ENCODE measurements around the gene NABP2. TPM values are rescaled to one million over a fixed set of nuclear protein-coding genes. Genes with fewer than 3 reads are reported as not detected.
A peak's percentile ranks its signal among the peaks of the same experiment; 100 is the strongest.

The NABP2 gene
- total and polyA plus RNA-seq, 2 donors = 15.7 to 31.0 TPM

DNA sequence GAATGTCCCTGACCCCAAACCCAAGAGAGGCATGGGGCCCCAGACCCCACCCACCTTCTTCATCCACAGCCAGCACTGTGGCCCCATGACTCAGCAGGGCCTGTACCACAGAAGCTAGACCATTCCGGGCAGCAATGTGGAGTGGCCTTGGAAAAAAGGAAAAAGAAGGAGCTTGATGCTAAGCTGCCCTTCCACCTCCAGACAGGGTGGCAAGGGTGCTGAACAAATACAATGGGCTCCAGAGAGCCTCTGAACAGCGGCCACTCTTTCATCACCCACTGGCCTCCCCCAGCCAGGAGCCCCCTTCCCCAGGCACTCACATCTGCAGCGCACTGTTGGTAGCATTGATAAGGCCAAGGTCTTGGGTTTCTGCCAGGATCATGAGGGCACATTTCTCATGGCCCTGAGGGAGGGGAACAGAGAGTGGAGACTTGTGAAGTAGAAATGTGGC lies 19.6 kb downstream of the NABP2 start:
- no peak for DNase-seq (ENCODE audit: extremely low spot score)
- H3K4me3 ChIP-seq (ENCODE audit: low read depth, low read length) = no peak overlapping the region
- no peaks in the 10 kb centered on the region for H3K4me1 ChIP-seq (ENCODE audit: insufficient read depth)
- peaks cover 11% of the 10 kb centered on the region for H3K36me3 ChIP-seq (ENCODE audit: insufficient read depth)
- no peak overlapping the region for H3K27ac ChIP-seq (ENCODE audit: low read depth)
- 63% methylated on average over 3 of the region's 3 CpGs for WGBS

DNA sequence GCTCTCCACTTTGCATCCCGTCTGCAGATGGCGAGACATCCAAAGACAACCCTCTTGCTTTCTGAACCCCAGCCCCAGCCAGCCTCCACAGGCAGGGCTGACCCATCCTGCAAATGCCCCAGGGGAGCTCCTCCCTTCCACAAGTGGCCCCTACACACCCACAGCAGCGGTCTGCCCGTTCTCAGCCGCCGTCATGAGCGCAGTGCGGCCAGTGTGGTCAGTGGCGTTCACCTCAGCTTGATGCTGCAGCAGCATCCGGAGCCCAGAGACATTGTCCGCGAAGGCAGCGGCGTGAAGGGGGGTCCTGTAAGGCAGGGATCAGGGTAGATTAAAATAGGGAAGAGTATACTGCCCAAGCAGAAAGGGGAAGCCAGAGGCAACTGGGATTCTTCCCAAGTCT lies 20.4 kb downstream of the NABP2 start:
- Histone ChIP-seq H3K36me3 (ENCODE audit: insufficient read depth) (peaks cover 11% of the 10 kb centered on the region), H3K4me3 (ENCODE audit: low read depth, low read length) (no peak overlapping the region), H3K4me1 (ENCODE audit: insufficient read depth) (no peaks in the 10 kb centered on the region), H3K27ac (ENCODE audit: low read depth) (no peak overlapping the region)
- WGBS = 94% methylated on average over 14 of the region's 14 CpGs
- DNase-seq (ENCODE audit: extremely low spot score) = no peak

DNA sequence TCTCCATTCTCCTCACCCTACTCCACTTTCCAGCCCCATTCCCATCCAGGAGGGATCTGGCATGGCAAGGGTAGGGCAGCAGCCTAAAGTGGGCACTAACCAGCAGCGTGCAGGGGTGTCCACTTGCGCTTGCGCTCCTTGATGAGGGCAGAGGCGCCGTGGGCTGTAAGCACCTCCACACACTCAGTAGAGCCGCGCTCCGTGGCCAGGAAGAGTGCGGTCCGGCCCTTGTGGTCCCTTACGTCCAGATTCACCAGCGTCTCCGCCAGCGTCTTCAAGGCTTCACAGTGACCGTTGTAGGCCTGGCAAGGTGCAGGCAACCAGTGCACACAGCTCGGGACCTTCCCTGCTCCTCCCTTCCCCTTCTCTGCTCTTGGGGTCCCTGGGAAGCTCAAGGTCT lies 23.8 kb downstream of the NABP2 start:
- H3K4me1 ChIP-seq (ENCODE audit: insufficient read depth) = no peaks in the 10 kb centered on the region
- no peak for DNase-seq (ENCODE audit: extremely low spot score)
- H3K36me3 ChIP-seq (ENCODE audit: insufficient read depth) = peaks cover 16% of the 10 kb centered on the region
- WGBS = 92% methylated on average over 16 of the region's 16 CpGs
- H3K4me3 ChIP-seq (ENCODE audit: low read depth, low read length) = no peak overlapping the region
- no peak overlapping the region for H3K27ac ChIP-seq (ENCODE audit: low read depth)

DNA sequence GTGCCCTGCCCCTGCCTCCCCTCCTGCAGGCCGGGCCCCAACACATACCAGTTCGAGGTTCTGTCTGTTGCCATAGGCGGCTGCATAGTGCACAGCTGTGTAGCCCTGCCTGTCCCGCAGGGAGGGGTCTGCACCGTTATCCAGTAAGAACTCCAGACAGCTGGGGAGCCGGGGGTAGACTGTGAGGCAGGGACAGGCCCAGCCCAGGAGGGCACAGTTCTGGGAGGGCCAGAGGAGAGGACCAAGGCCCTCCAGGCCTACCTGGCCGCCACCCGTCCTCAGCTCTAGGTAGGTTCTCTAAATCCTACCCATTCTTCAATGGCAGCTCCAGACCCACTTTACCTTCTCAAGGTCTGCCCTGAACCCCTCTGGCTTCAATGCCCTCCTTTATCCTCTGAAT lies 24.6 kb downstream of the NABP2 start:
- Histone ChIP-seq H3K4me3 (ENCODE audit: low read depth, low read length) (no peak overlapping the region), H3K4me1 (ENCODE audit: insufficient read depth) (no peaks in the 10 kb centered on the region), H3K27ac (ENCODE audit: low read depth) (no peak overlapping the region), H3K36me3 (ENCODE audit: insufficient read depth) (peaks cover 19% of the 10 kb centered on the region)
- 90% methylated on average over 8 of the region's 8 CpGs for WGBS
- DNase-seq (ENCODE audit: extremely low spot score) = no peak

DNA sequence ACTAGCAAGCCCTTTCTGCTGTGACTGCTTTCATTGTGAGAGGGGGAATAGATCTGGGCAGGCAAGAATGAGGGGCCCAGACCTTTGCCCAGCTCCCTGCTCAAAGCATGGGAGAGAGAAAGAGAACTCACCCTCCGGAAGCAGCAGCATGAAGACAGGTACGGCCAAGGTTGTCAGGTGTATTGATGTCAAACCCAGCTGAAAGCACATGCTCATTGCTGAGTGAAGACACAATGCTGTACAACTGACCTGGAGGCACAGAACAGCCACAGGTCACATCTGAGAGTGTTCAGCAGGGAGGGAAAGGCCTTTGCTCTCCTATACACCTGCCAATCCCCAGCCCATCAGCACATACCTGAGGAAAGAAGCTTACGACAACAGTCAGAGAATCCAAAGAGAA lies 28.5 kb downstream of the NABP2 start:
- H3K27ac ChIP-seq (ENCODE audit: low read depth) = no peak overlapping the region
- no peaks in the 10 kb centered on the region for H3K4me1 ChIP-seq (ENCODE audit: insufficient read depth)
- no peak overlapping the region for H3K4me3 ChIP-seq (ENCODE audit: low read depth, low read length)
- WGBS = 92% methylated on average over 3 of the region's 3 CpGs
- no peak for DNase-seq (ENCODE audit: extremely low spot score)
- peaks cover 13% of the 10 kb centered on the region for H3K36me3 ChIP-seq (ENCODE audit: insufficient read depth)

DNA sequence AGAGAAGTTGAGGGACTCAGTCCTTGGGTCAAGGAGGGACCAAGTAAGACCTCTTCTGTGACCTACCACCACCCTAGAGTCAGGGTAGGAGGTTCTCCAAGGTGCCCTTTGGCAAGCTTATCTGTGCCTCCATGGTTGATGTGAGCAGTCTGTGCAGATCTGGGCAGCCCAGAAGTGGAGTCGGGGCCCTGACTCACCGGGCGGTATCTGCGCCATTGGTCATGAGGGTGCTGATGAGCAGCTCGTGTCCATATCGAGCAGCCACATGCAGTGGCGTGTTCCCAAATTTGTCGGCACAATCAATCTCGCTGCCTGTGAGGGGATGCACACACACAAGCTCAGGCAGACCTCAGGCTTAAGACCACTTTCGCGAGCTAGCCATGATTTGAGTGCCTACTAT lies 28.9 kb downstream of the NABP2 start:
- WGBS = 95% methylated on average over 11 of the region's 11 CpGs
- no peak overlapping the region for H3K27ac ChIP-seq (ENCODE audit: low read depth)
- H3K4me1 ChIP-seq (ENCODE audit: insufficient read depth) = no peaks in the 10 kb centered on the region
- no peak overlapping the region for H3K4me3 ChIP-seq (ENCODE audit: low read depth, low read length)
- DNase-seq (ENCODE audit: extremely low spot score) = no peak
- peaks cover 11% of the 10 kb centered on the region for H3K36me3 ChIP-seq (ENCODE audit: insufficient read depth)

DNA sequence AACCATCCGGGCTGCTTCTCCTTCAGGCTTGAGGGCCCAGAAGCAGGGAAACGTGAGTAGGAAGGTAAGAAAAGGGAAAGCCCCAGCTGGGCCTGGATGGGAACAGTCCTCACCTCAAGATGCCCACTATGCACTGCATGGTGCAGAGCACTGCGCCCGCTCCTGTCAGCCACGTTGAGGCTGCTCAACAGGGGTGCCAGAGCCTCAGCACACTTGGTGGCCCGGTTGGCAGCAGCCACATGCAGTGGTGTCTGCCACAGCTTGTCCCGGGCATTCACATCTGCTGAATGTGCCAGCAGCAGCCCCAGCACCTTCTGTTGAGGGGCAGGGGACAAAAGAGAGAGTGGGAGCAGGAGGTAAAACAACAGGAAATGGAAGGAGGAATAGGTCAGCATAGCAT lies 31.5 kb downstream of the NABP2 start:
- no peak overlapping the region for H3K4me3 ChIP-seq (ENCODE audit: low read depth, low read length)
- H3K36me3 ChIP-seq (ENCODE audit: insufficient read depth) = peaks cover 10% of the 10 kb centered on the region
- DNase-seq (ENCODE audit: extremely low spot score) = no peak
- H3K27ac ChIP-seq (ENCODE audit: low read depth) = no peak overlapping the region
- 82% methylated on average over 7 of the region's 7 CpGs for WGBS
- H3K4me1 ChIP-seq (ENCODE audit: insufficient read depth) = no peaks in the 10 kb centered on the region

DNA sequence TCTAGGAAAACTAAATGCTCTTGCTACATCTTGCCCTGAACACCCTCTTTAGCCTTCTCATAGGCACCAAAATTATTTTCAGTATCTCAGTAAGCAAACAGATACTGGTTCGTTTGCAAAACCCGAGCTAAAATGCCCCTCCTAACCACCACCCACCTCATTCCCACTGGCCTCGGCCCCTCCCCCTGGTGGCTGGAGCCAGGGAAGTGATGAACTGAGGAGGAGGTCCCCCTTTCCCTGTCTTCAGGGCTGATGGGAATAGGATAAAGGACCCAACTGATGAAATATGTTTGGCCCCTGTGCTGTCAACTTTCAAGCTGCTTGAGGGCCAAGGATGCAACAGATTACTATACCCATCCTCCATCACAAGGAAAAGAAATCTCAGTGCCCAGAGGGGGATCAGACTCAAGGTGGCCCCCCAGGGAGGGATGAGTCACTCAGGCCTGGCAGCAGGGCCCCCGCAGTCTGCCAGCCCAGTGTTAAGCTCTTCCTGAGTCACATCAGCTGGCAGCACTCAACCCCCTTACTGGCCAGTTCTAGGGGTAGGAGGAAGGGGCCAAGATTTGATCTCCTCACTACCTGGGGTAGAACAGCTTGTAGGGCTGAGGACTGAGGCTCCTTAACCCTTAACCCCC lies 32.3 kb downstream of the NABP2 start:
- no peak overlapping the region for H3K4me3 ChIP-seq (ENCODE audit: low read depth, low read length)
- DNase-seq (ENCODE audit: extremely low spot score) = no peak

DNA sequence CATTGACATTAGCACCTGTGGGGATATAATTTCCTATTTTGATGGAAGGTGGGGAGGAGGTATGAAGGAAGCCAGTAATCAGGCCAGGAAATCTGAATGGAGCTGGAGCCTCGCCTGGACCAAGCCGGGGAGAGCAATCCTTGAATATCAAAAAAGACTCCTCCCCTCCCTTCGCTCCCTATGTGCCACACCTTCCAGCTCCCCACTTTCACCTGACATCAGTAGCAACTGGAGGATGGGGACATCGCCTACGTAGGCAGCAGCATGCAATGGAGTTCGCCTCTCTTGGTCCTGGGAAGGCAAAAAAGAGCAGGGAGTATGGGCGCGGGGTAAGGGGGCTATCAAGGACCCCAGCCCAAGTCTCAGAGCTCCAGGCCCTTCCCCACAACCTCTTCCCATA lies 32.9 kb downstream of the NABP2 start:
- no peaks in the 10 kb centered on the region for H3K4me1 ChIP-seq (ENCODE audit: insufficient read depth)
- no peak overlapping the region for H3K27ac ChIP-seq (ENCODE audit: low read depth)
- WGBS = 42% methylated on average over 8 of the region's 8 CpGs
- peak overlapping the region; percentile 93 for H3K4me3 ChIP-seq (ENCODE audit: low read depth, low read length)
- no peak for DNase-seq (ENCODE audit: extremely low spot score)
- peaks cover 6% of the 10 kb centered on the region for H3K36me3 ChIP-seq (ENCODE audit: insufficient read depth)

More for the DNA sequence above, 32.3 kb downstream of the NABP2 start:
- WGBS = 29% methylated on average over 4 of the region's 4 CpGs
- peaks cover 10% of the 10 kb centered on the region for H3K36me3 ChIP-seq (ENCODE audit: insufficient read depth)
- no peaks in the 10 kb centered on the region for H3K4me1 ChIP-seq (ENCODE audit: insufficient read depth)
- H3K27ac ChIP-seq (ENCODE audit: low read depth) = no peak overlapping the region

DNA sequence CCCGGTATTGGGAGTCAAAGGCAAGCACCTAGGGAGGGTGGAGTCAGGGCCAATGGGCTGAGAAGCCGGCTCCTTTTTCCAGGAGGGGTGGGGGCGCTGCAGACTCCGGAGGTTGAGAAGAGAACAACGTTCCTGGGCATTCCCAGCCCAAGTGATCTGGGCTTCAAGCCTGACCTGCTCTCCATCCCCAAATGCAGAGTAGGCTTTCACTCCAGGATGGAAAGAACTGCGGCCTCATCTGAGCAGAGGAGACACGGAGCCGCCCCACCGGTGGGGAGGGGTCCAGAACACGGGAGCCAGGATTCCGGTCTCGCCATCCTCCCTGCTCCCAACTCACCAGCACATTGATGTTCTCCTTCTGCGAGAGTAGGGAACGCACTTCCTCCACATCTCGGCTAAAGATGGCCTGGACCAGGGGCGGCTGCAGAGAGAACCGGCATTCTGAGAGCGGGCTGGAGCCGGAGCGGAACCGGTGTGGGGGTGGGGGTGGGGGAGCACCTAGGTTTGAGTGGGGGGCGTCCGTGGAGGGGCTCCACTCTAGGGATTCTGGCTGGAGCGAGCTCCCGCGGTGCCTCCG lies 33.4 kb downstream of the NABP2 start:
- H3K27ac ChIP-seq (ENCODE audit: low read depth) = peak overlapping the region; percentile 55
- DNase-seq (ENCODE audit: extremely low spot score) = no peak
- under 1% methylated on average over 27 of the region's 27 CpGs for WGBS
- no peaks in the 10 kb centered on the region for H3K4me1 ChIP-seq (ENCODE audit: insufficient read depth)
- peaks cover 6% of the 10 kb centered on the region for H3K36me3 ChIP-seq (ENCODE audit: insufficient read depth)
- peak overlapping the region; percentile 93 for H3K4me3 ChIP-seq (ENCODE audit: low read depth, low read length)

DNA sequence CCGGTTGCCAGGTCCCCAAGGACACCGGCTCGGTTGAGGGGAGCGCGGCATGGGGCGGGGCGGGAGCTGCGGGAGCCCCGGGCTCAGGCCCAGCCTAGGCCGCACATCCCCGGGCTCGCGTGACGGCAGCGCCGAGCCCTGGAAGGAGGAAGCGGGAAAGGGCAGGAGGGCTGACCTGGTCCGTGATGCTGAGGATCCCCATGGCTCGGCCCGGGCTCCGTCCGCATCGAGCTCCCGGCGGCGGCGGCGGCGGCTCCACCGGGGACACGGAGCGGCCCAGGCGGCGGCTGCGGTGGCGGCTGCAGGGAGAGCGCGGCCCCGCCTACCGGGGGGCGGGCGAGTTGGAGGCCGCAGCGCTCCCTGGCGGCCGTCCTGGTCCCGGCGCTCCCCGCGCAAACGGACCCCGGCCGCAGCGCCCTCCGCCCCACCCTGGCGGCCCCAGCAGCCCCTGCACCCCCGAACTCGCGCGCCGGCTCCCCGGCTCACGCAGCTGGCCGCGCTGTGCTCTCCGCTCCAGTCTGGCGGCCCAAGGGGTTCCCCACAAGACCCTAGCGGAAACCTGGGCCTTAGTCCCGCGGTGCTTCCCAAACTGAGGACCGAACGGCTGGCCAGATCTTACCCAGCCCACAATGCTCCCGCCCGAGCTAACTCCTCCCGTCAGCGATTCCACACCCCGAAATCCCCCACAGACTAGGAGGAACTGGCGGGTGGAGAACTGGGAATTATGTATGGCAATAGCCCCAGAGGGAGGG lies 34.1 kb downstream of the NABP2 start, which contains the start of gene ANKRD52:
Gene ANKRD52 (minus strand): TSS at position 317 of the 752 bp plus-strand sequence. CDS start 115 bp downstream, at position 202.
- under 1% methylated on average over 78 of the region's 78 CpGs for WGBS
- Histone ChIP-seq H3K4me1 (ENCODE audit: insufficient read depth) (no peaks in the 10 kb centered on the region), H3K36me3 (ENCODE audit: insufficient read depth) (peaks cover 6% of the 10 kb centered on the region), H3K4me3 (ENCODE audit: low read depth, low read length) (peak within 1 kb of the TSS; percentile 93), H3K27ac (ENCODE audit: low read depth) (peak within 1 kb of the TSS; percentile 92)
- peak; percentile 60 for DNase-seq (ENCODE audit: extremely low spot score)

DNA sequence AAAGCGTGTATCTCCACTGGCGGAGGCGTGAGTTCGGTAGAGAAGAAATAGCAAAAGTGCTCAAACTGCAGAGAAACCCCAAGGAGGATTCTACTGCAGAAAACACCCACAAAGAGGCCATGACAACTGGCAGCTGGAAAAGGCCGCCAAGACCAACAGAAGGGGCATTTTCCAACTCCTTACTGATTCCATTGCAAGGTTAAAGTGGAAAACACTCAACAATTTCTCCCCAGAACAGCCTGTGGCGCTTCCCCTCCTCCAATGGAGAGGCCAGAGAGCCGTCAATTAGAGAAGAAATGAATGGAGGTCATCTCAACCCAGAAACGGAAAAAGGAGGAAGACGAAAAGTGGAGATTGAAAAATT lies 34.7 kb downstream of the NABP2 start:
- H3K4me3 ChIP-seq (ENCODE audit: low read depth, low read length) = peak overlapping the region; percentile 93
- DNase-seq (ENCODE audit: extremely low spot score) = no peak
- peaks cover 3% of the 10 kb centered on the region for H3K36me3 ChIP-seq (ENCODE audit: insufficient read depth)
- H3K4me1 ChIP-seq (ENCODE audit: insufficient read depth) = no peaks in the 10 kb centered on the region
- H3K27ac ChIP-seq (ENCODE audit: low read depth) = peak overlapping the region; percentile 73
- 9% methylated on average over 9 of the region's 9 CpGs for WGBS

DNA sequence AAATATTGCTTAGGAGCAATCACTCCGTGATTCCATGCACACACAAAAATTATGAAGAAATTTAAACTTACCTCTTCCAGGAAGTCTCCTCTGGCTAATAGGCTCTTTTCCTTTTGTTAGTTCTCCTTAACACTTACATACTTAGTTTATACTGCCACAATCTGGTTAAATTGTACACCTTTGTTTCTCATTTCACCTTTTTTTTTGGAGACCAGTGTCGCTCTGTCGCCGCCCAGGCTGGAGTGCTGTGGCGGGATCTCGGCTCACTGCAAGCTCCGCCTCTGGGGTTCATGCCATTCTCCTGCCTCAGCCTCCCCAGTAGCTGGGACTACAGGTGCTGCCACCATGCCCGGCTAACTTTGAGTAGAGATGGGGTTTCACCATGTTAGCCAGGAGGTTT lies 36.2 kb downstream of the NABP2 start:
- no peak for DNase-seq (ENCODE audit: extremely low spot score)
- 89% methylated on average over 8 of the region's 8 CpGs for WGBS
- no peak overlapping the region for H3K4me3 ChIP-seq (ENCODE audit: low read depth, low read length)

DNA sequence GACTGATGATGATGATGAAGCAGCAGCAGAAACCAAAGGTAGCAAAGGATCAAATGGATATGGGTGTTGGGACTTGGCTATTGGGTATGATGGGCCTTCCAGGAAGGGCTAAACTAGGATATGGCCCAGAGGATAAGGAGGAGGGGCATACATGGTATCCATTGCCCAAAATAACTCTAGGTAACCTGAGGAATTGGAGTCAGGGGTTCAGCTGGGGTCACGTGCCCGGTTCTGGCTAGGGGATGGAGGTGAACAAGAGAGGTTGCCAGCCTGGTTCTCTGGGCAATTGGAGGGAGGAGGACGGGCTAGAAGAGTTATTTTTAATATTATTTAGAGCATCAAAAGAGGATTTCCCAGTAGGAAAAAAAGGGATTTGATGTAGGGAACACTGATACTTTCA lies 36.8 kb downstream of the NABP2 start:
- no peak overlapping the region for H3K27ac ChIP-seq (ENCODE audit: low read depth)
- H3K4me1 ChIP-seq (ENCODE audit: insufficient read depth) = no peaks in the 10 kb centered on the region
- DNase-seq (ENCODE audit: extremely low spot score) = no peak
- H3K4me3 ChIP-seq (ENCODE audit: low read depth, low read length) = no peak overlapping the region
- no peaks in the 10 kb centered on the region for H3K36me3 ChIP-seq (ENCODE audit: insufficient read depth)
- WGBS = 89% methylated on average over 3 of the region's 3 CpGs

More for the DNA sequence above, 36.2 kb downstream of the NABP2 start:
- Histone ChIP-seq H3K36me3 (ENCODE audit: insufficient read depth) (no peaks in the 10 kb centered on the region), H3K27ac (ENCODE audit: low read depth) (no peak overlapping the region), H3K4me1 (ENCODE audit: insufficient read depth) (no peaks in the 10 kb centered on the region)
